Measurements from ENCODE around the gene SLC30A4.
A peak's percentile ranks its signal among the peaks of the same experiment; 100 is the strongest.
"Not testable (repeated sequence)": the region's sequence is repeated elsewhere in the genome, so short reads cannot be mapped to it uniquely, and the experiment has no call there.

Gene SLC30A4

GRCh38 chr15:45536934-45537333 is 14.4 kb upstream of the SLC30A4 start:
- TF ChIP-seq CTCF (IDR thresholded peaks at IDR 0.05; ENCODE audit: low read depth, low read length, missing control alignments), result no peak
- no peak overlapping the region for H3K4me3 ChIP-seq (replicated peaks; ENCODE audit: low read depth, low read length)
- no peak for DNase-seq (ENCODE audit: extremely low read depth, low read depth)

GRCh38 chr15:45535486-45536042 is 13.0 kb upstream of the SLC30A4 start:
- TF ChIP-seq CTCF (IDR thresholded peaks at IDR 0.05; ENCODE audit: low read depth, low read length, missing control alignments), result no peak
- H3K4me3 ChIP-seq (replicated peaks; ENCODE audit: low read depth, low read length), result no peak overlapping the region
- DNase-seq (ENCODE audit: extremely low read depth, low read depth), result no peak

GRCh38 chr15:45534821-45535220 is 12.3 kb upstream of the SLC30A4 start:
- no peak for DNase-seq (ENCODE audit: extremely low read depth, low read depth)
- no peak overlapping the region for H3K4me3 ChIP-seq (replicated peaks; ENCODE audit: low read depth, low read length)
- no peak for TF ChIP-seq CTCF (IDR thresholded peaks at IDR 0.05; ENCODE audit: low read depth, low read length, missing control alignments)

- H3K4me3 ChIP-seq (replicated peaks; ENCODE audit: low read depth, low read length); DNase-seq (ENCODE audit: extremely low read depth, low read depth): not testable (repeated sequence)
Measured at GRCh38 chr15:45532892-45533291, 10.3 kb upstream of the SLC30A4 start.

- no peak overlapping the region for H3K4me3 ChIP-seq (replicated peaks; ENCODE audit: low read depth, low read length)
- no peak for TF ChIP-seq CTCF (IDR thresholded peaks at IDR 0.05; ENCODE audit: low read depth, low read length, missing control alignments)
- no peak for DNase-seq (ENCODE audit: extremely low read depth, low read depth)
Measured at GRCh38 chr15:45529613-45530012, 7.1 kb upstream of the SLC30A4 start.

- DNase-seq (ENCODE audit: extremely low read depth, low read depth), result no peak
- no peak for TF ChIP-seq CTCF (IDR thresholded peaks at IDR 0.05; ENCODE audit: low read depth, low read length, missing control alignments)
- no peak overlapping the region for H3K4me3 ChIP-seq (replicated peaks; ENCODE audit: low read depth, low read length)
Measured at GRCh38 chr15:45527086-45527485, 4.5 kb upstream of the SLC30A4 start.

GRCh38 chr15:45523166-45523460 is 558 bp upstream of the SLC30A4 start:
- peak overlapping the region; percentile 55 for H3K4me3 ChIP-seq (replicated peaks; ENCODE audit: low read depth, low read length)
- no peak for TF ChIP-seq CTCF (IDR thresholded peaks at IDR 0.05; ENCODE audit: low read depth, low read length, missing control alignments)
- DNase-seq (ENCODE audit: extremely low read depth, low read depth), result no peak
